A673 (cell line): ENCODE data around the gene ZIC4. TPM values are rescaled to one million over a fixed set of nuclear protein-coding genes. Genes with fewer than 3 reads are reported as not detected.
A peak's percentile ranks its signal among the peaks of the same experiment; 100 is the strongest.

Source experiments
- BruUV-seq: library from RNA; stranded (reverse); fragments of 400-500 nt; replicated peaks from 2 replicates; lab custom pipeline; 2021; lab: Mats Ljungman, UMichigan
- CTCF ChIA-PET: fragments of 300-600 bp; sonication (Branson Sonifier 250); formaldehyde crosslinking; loops from one replicate; lab custom pipeline; 2022; ENCODE audit warnings: antibody characterized with exemption; lab: Charles Lee
- POLR2A ChIA-PET: fragments of 300-600 bp; sonication (Branson Sonifier 250); formaldehyde crosslinking; loops from one replicate; lab custom pipeline; 2022; ENCODE audit warnings: antibody characterized with exemption; ENCODE audit not compliant: low non-redundant PET; lab: Charles Lee
- DNase-seq: peaks from one replicate; pipeline ENCODE4 v3.0.0-alpha.2; 2015; ENCODE audit warnings: low spot score
- H3K27ac ChIP-seq: fragments of 200-600 bp; sonication (generic); 2 replicates; pipeline ENCODE4 v1.5.1; 2016; ENCODE audit warnings: mixed run types, low read depth, mild to moderate bottlenecking, mixed read lengths, antibody characterized with exemption, low read length; ENCODE audit not compliant: poor library complexity, severe bottlenecking
- H3K27me3 ChIP-seq: fragments of 200-600 bp; sonication (generic); replicated peaks from 2 replicates; pipeline ENCODE4 v1.6.1; 2017; ENCODE audit warnings: mixed run types, low read depth, mild to moderate bottlenecking, mixed read lengths, antibody characterized with exemption, low read length; ENCODE audit not compliant: insufficient read depth, poor library complexity
- H3K36me3 ChIP-seq: fragments of 200-600 bp; sonication (generic); 2 replicates; pipeline ENCODE4 v1.6.1; 2016; ENCODE audit warnings: mixed run types, mild to moderate bottlenecking, mixed read lengths, antibody characterized with exemption, low read length; ENCODE audit not compliant: insufficient read depth, poor library complexity, severe bottlenecking
- H3K4me1 ChIP-seq: fragments of 200-600 bp; sonication (generic); 2 replicates; pipeline ENCODE4 v1.6.1; 2017; ENCODE audit warnings: mixed run types, mild to moderate bottlenecking, mixed read lengths, antibody characterized with exemption, low read length; ENCODE audit not compliant: insufficient read depth, poor library complexity, severe bottlenecking
- H3K4me3 ChIP-seq: fragments of 200-600 bp; sonication (generic); 2 replicates; pipeline ENCODE4 v1.5.1; 2016; ENCODE audit warnings: low read depth, mixed run types, mild to moderate bottlenecking, mixed read lengths, low read length; ENCODE audit not compliant: poor library complexity, severe bottlenecking
- H3K9me3 ChIP-seq: fragments of 200-600 bp; sonication (generic); 2 replicates; pipeline ENCODE4 v1.6.1; 2016; ENCODE audit warnings: mixed run types, low read depth, mild to moderate bottlenecking, mixed read lengths, antibody characterized with exemption, low read length; ENCODE audit not compliant: poor library complexity, severe bottlenecking
- CTCF ChIP-seq: fragments of 300-800, 200-600 bp; sonication (generic); conservative IDR thresholded peaks from 2 replicates; pipeline ENCODE4 v1.5.1; 2017; ENCODE audit warnings: low read depth, mild to moderate bottlenecking, antibody characterized with exemption, low read length, moderate library complexity, mixed read lengths
- EZH2 ChIP-seq: fragments of 200-600 bp; sonication (generic); IDR thresholded peaks from 2 replicates; pipeline ENCODE4 v1.6.1; 2017; ENCODE audit warnings: borderline replicate concordance, low read depth, mild to moderate bottlenecking, mixed read lengths, antibody characterized with exemption, low read length; ENCODE audit not compliant: poor library complexity, severe bottlenecking
- intact Hi-C: fragments of 100-400 bp; cut with micrococcal nuclease; formaldehyde crosslinking; loops from one replicate; pipeline ENCODE4 v1.10.0; 2022; ENCODE audit not compliant: unreplicated experiment
- total RNA-seq: library from RNA; stranded (reverse); gene quantifications from 2 replicates; pipeline ENCODE4 v1.2.3, GENCODE V29; 2021

ZIC4 gene
- total RNA-seq, 1 experiment from 2014 or later = 0.47 TPM

GRCh38 chr3:147424581-147425387 is 18.4 kb upstream of the ZIC4 start:
- peaks cover 98% of the 10 kb centered on the region for H3K27me3 ChIP-seq
- POLR2A ChIA-PET = no interaction called here

GRCh38 chr3:147423798-147424580 is 17.6 kb upstream of the ZIC4 start:
- DNase-seq = no peak
- H3K4me3 ChIP-seq = no peak overlapping the region
- BruUV-seq = no TSS peak

More at GRCh38 chr3:147424581-147425387, 18.4 kb upstream of the ZIC4 start:
- CTCF ChIA-PET = no interaction called here
- no peaks in the 10 kb centered on the region for H3K9me3 ChIP-seq
- H3K36me3 ChIP-seq = no peaks in the 10 kb centered on the region
- DNase-seq = no peak
- H3K4me3 ChIP-seq = no peak overlapping the region
- no peak overlapping the region for H3K27ac ChIP-seq
- TF ChIP-seq EZH2 = no peak
- TF ChIP-seq CTCF = no peak
- no TSS peak for BruUV-seq
- intact Hi-C loops = no loop called here
- no peaks in the 10 kb centered on the region for H3K4me1 ChIP-seq

GRCh38 chr3:147423537-147423797 is 17.1 kb upstream of the ZIC4 start:
- Histone ChIP-seq H3K36me3 (no peaks in the 10 kb centered on the region), H3K4me1 (peaks cover 5% of the 10 kb centered on the region), H3K4me3 (no peak overlapping the region), H3K27ac (no peak overlapping the region), H3K9me3 (no peaks in the 10 kb centered on the region), H3K27me3 (peaks cover 97% of the 10 kb centered on the region)
- intact Hi-C loops = no loop called here
- DNase-seq = no peak
- ChIA-PET POLR2A (no interaction called here), CTCF (no interaction called here)
- no TSS peak for BruUV-seq
- peak; percentile 51 for TF ChIP-seq EZH2
- TF ChIP-seq CTCF = no peak

More at GRCh38 chr3:147423798-147424580, 17.6 kb upstream of the ZIC4 start:
- Histone ChIP-seq H3K27ac (no peak overlapping the region), H3K36me3 (no peaks in the 10 kb centered on the region), H3K4me1 (peaks cover 5% of the 10 kb centered on the region), H3K9me3 (no peaks in the 10 kb centered on the region), H3K27me3 (peaks cover 97% of the 10 kb centered on the region)
- CTCF ChIA-PET = no interaction called here
- POLR2A ChIA-PET = no interaction called here
- TF ChIP-seq EZH2 (no peak), CTCF (no peak)
- intact Hi-C loops = no loop called here
